DMS153 (cell line): ENCODE measurements around the gene ORMDL3.
A peak's percentile ranks its signal among the peaks of the same experiment; 100 is the strongest.
"Not testable (repeated sequence)": the region's sequence is repeated elsewhere in the genome, so short reads cannot be mapped to it uniquely, and the experiment has no call there.

Experiments
- DNase-seq: peaks from one replicate; lab custom pipeline; 2025; lab: John Stamatoyannopoulos, UW

ORMDL3 gene

GRCh38 chr17:39949028-39949427, 21.6 kb upstream of the ORMDL3 start:
- DNase-seq, result no peak

GRCh38 chr17:39948489-39948828, 21.1 kb upstream of the ORMDL3 start:
- not testable (repeated sequence) for DNase-seq

- no peak for DNase-seq
Measured at GRCh38 chr17:39946551-39947330, 19.3 kb upstream of the ORMDL3 start.

GRCh38 chr17:39944393-39944711, 17.0 kb upstream of the ORMDL3 start:
- DNase-seq, result no peak

- DNase-seq, result no peak
Measured at GRCh38 chr17:39943702-39944392, 16.4 kb upstream of the ORMDL3 start.

GRCh38 chr17:39939588-39940419, 12.4 kb upstream of the ORMDL3 start:
- peak; percentile 10 for DNase-seq

GRCh38 chr17:39939106-39939505, 11.7 kb upstream of the ORMDL3 start:
- DNase-seq, result no peak

GRCh38 chr17:39938140-39938869, 10.9 kb upstream of the ORMDL3 start:
- DNase-seq, result no peak

- DNase-seq, result no peak
Measured at GRCh38 chr17:39937447-39937846, 10.0 kb upstream of the ORMDL3 start.

- no peak for DNase-seq
Measured at GRCh38 chr17:39935909-39936308, 8.5 kb upstream of the ORMDL3 start.

GRCh38 chr17:39934324-39934723, 6.9 kb upstream of the ORMDL3 start:
- no peak for DNase-seq

- no peak for DNase-seq
Measured at GRCh38 chr17:39933912-39934311, 6.5 kb upstream of the ORMDL3 start.

GRCh38 chr17:39929646-39930407, 2.4 kb upstream of the ORMDL3 start:
- DNase-seq, result no peak

- no peak for DNase-seq
Measured at GRCh38 chr17:39928858-39929645, 1.7 kb upstream of the ORMDL3 start.

- no peak for DNase-seq
Measured at GRCh38 chr17:39927929-39928857, 792 bp upstream of the ORMDL3 start.

GRCh38 chr17:39926588-39927100, 757 bp downstream of the ORMDL3 start:
- DNase-seq, result no peak

GRCh38 chr17:39926135-39926587, 1.2 kb downstream of the ORMDL3 start:
- DNase-seq, result no peak

GRCh38 chr17:39925282-39926134, 1.9 kb downstream of the ORMDL3 start:
- DNase-seq, result no peak
